ENCODE measurements around the gene EPS8L2. TPM values are rescaled to one million over a fixed set of nuclear protein-coding genes. Genes with fewer than 3 reads are reported as not detected.

Gene EPS8L2
- total and polyA plus RNA-seq, 4 donors, result 4.5 to 15.1 (median 10.0) TPM

DNA sequence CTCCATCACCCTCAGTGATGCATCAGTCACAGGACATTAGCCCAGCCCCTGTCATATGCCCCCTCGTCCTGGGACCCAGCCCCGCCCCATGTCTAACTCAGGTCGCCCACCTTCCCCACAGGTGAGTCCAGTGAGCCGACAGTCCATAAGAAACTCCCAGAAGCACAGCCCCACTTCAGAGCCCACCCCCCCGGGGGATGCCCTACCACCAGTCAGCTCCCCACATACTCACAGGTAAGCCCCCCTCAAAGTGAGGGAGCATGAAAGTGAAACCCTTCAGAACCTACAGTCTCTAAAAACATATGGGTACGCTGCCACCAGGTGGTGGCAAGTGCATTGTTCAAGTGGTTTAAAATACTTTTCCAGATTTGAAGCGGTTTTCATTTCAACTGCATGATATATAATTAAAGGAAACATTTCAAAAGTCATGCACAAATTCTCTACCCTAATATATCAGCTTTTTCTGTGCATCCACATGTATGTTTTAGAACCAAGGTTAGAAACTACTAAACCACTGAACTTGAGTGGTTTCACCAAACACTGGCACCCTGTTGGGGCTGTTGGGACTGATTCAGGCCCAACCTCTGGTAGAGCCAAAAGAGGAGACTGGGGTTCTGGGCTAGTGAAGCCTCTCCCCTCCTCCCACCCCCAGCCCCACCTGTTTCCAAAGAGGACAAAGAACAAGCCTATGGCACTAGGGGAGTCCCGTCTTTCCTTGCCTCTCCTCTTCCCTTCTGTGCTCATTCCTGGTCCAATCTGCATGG lies 17.3 kb downstream of the EPS8L2 start:
- Histone ChIP-seq H3K4me3 (ENCODE audit: low read depth, low read length) (no peak overlapping the region), H3K27me3 (ENCODE audit: control insufficient read depth, insufficient read depth, low read length) (peaks cover 82% of the 10 kb centered on the region), H3K27ac (ENCODE audit: low read depth, low read length) (no peak overlapping the region), H3K9me3 (ENCODE audit: control insufficient read depth, insufficient read depth, low read length) (no peaks in the 10 kb centered on the region), H3K4me1 (ENCODE audit: control insufficient read depth, insufficient read depth, low read length) (peaks cover 40% of the 10 kb centered on the region), H3K36me3 (ENCODE audit: control insufficient read depth, insufficient read depth, low read length) (no peaks in the 10 kb centered on the region)
- peak in 2 of 6 donors; percentile 66 for DNase-seq (ENCODE audit: low read depth in 4 of 6, low spot score in 6 of 6)
- 74% methylated on average over 4 of the region's 8 CpGs for WGBS (ENCODE audit: insufficient coverage)

DNA sequence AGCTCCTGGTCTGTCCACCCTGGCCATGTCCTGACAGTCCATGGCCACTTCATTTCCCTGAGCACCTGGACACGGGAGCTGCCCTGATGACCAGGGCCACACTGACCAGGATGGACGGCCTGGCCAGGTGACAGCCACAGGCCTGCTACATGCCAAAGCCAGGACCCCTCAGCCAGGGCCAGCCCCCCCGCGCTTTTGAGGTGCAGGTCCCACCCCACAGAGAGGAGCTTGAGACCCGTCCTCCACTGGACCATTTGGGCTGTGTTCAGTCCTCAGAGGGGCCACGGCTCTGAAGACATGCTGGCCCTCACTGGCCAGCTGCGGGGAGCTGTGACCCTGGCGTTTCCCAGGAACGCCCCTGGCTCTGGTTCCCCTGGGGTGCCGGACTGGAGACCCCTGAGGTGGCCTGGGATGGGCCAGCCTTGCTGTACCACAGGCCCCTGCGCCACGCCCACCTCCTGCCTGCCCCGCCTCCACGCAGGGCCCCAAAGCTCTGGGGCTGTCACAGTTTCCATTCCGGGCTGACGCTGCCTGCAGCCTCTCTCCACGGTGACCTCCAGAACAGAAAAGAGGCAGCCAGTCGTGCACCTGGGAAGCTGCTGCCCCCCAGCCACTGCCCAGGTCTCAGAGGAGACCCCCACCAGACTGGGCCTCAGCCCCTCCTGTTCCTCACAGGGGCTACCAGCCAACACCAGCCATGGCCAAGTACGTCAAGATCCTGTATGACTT lies 18.2 kb downstream of the EPS8L2 start:
- WGBS (ENCODE audit: insufficient coverage), result 51% methylated on average over 19 of the region's 19 CpGs
- Histone ChIP-seq H3K27me3 (ENCODE audit: control insufficient read depth, insufficient read depth, low read length) (peaks cover 82% of the 10 kb centered on the region), H3K4me1 (ENCODE audit: control insufficient read depth, insufficient read depth, low read length) (peaks cover 50% of the 10 kb centered on the region), H3K4me3 (ENCODE audit: low read depth, low read length) (no peak overlapping the region), H3K36me3 (ENCODE audit: control insufficient read depth, insufficient read depth, low read length) (no peaks in the 10 kb centered on the region), H3K9me3 (ENCODE audit: control insufficient read depth, insufficient read depth, low read length) (no peaks in the 10 kb centered on the region), H3K27ac (ENCODE audit: low read depth, low read length) (no peak overlapping the region)
- DNase-seq (ENCODE audit: low read depth in 4 of 6, low spot score in 6 of 6), result no peak

DNA sequence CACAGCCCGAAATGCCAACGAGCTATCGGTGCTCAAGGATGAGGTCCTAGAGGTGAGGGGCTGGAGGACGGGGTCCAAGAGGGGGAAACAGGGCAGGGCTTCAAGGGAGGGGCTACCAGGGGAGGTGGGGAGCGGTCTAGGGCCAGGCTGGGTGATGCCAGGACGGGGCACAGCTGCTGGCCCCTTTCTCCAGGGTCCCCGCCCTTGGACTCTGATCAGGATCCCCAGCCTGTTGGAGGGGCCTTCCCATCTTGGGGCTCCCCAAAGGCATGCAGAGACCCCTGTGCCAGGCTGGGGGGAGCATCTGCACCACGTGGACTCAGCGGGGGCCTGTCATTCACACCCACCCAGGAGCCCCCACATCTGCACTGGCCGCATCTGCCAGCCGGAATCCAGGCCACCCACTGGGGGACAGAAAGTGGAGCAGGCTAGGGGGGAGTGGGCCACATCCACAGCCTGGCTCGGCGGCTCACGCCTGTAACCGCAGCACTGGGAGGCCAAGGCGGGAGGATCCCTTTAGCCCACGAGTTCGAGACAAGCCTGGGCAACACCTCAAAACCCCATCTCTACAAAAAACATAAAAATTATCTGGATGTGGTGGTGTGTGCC lies 18.9 kb downstream of the EPS8L2 start:
- Histone ChIP-seq H3K27me3 (ENCODE audit: control insufficient read depth, insufficient read depth, low read length) (peaks cover 75% of the 10 kb centered on the region), H3K4me1 (ENCODE audit: control insufficient read depth, insufficient read depth, low read length) (peaks cover 56% of the 10 kb centered on the region), H3K36me3 (ENCODE audit: control insufficient read depth, insufficient read depth, low read length) (no peaks in the 10 kb centered on the region), H3K4me3 (ENCODE audit: low read depth, low read length) (no peak overlapping the region), H3K9me3 (ENCODE audit: control insufficient read depth, insufficient read depth, low read length) (no peaks in the 10 kb centered on the region), H3K27ac (ENCODE audit: low read depth, low read length) (no peak overlapping the region)
- no peak for DNase-seq (ENCODE audit: low read depth in 4 of 6, low spot score in 6 of 6)
- 53% methylated on average over 10 of the region's 18 CpGs for WGBS (ENCODE audit: insufficient coverage)

DNA sequence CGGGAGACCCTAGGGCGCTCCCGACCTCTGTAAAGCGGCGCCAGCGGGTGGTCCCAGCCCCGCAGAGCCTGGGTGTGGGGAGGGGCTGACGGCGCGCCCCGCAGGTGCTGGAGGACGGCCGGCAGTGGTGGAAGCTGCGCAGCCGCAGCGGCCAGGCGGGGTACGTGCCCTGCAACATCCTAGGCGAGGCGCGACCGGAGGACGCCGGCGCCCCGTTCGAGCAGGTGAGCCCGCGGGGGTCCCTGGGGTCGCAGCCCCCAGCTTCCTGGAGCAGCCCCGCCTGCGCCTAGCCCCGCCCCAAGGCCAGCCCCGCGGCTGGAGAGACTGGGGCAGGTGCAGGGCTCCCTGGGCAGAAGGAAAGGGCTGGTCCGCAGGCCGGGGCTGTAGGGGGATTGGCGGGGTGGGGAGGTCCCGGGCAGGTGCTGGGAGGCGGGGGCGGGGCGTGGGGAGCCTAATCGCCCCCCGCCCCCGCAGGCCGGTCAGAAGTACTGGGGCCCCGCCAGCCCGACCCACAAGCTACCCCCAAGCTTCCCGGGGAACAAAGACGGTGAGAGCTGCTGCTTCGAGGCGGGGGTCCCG lies 19.7 kb downstream of the EPS8L2 start:
- no peak overlapping the region for H3K27ac ChIP-seq (ENCODE audit: low read depth, low read length)
- peak in 1 of 6 donors; percentile 39 for DNase-seq (ENCODE audit: low read depth in 4 of 6, low spot score in 6 of 6)
- no peaks in the 10 kb centered on the region for H3K36me3 ChIP-seq (ENCODE audit: control insufficient read depth, insufficient read depth, low read length)
- peaks cover 68% of the 10 kb centered on the region for H3K27me3 ChIP-seq (ENCODE audit: control insufficient read depth, insufficient read depth, low read length)
- H3K4me3 ChIP-seq (ENCODE audit: low read depth, low read length), result no peak overlapping the region
- H3K4me1 ChIP-seq (ENCODE audit: control insufficient read depth, insufficient read depth, low read length), result peaks cover 58% of the 10 kb centered on the region
- no peaks in the 10 kb centered on the region for H3K9me3 ChIP-seq (ENCODE audit: control insufficient read depth, insufficient read depth, low read length)
- 2% methylated on average over 30 of the region's 53 CpGs for WGBS (ENCODE audit: insufficient coverage)

DNA sequence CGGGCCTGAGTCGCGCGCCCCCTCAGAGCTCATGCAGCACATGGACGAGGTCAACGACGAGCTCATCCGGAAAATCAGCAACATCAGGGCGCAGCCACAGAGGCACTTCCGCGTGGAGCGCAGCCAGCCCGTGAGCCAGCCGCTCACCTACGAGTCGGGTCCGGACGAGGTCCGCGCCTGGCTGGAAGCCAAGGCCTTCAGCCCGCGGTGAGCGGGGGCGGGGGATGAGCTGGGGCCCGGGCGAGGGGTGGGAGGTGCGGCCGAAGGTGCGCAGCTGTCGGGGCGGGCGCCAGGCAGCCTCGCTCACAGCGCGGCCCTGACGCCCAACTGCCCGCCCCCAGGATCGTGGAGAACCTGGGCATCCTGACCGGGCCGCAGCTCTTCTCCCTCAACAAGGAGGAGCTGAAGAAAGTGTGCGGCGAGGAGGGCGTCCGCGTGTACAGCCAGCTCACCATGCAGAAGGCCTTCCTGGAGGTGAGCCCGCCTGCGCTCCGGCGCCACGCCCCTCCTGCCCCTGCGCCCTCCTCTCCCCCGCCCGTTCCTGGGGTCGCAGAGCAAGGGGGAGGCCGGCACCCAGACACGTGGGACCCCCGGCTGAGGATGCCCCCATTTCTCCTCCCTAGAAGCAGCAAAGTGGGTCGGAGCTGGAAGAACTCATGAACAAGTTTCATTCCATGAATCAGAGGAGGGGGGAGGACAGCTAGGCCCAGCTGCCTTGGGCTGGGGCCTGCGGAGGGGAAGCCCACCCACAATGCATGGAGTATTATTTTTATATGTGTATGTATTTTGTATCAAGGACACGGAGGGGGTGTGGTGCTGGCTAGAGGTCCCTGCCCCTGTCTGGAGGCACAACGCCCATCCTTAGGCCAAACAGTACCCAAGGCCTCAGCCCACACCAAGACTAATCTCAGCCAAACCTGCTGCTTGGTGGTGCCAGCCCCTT lies 20.5 kb downstream of the EPS8L2 start:
- Histone ChIP-seq H3K36me3 (ENCODE audit: control insufficient read depth, insufficient read depth, low read length) (no peaks in the 10 kb centered on the region), H3K4me3 (ENCODE audit: low read depth, low read length) (no peak overlapping the region), H3K9me3 (ENCODE audit: control insufficient read depth, insufficient read depth, low read length) (no peaks in the 10 kb centered on the region), H3K4me1 (ENCODE audit: control insufficient read depth, insufficient read depth, low read length) (peaks cover 50% of the 10 kb centered on the region), H3K27ac (ENCODE audit: low read depth, low read length) (no peak overlapping the region), H3K27me3 (ENCODE audit: control insufficient read depth, insufficient read depth, low read length) (peaks cover 60% of the 10 kb centered on the region)
- WGBS (ENCODE audit: insufficient coverage), result 6% methylated on average over 53 of the region's 61 CpGs
- DNase-seq (ENCODE audit: low read depth in 4 of 6, low spot score in 6 of 6), result peak in 1 of 6 donors; percentile 38

DNA sequence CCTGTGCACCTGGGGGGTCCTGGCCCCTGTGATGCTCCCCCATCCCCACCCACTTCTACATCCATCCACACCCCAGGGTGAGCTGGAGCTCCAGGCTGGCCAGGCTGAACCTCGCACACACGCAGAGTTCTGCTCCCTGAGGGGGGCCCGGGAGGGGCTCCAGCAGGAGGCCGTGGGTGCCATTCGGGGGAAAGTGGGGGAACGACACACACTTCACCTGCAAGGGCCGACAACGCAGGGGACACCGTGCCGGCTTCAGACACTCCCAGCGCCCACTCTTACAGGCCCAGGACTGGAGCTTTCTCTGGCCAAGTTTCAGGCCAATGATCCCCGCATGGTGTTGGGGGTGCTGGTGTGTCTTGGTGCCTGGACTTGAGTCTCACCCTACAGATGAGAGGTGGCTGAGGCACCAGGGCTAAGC lies 21.3 kb downstream of the EPS8L2 start:
- DNase-seq (ENCODE audit: low read depth in 4 of 6, low spot score in 6 of 6), result no peak
- H3K9me3 ChIP-seq (ENCODE audit: control insufficient read depth, insufficient read depth, low read length), result no peaks in the 10 kb centered on the region
- H3K4me3 ChIP-seq (ENCODE audit: low read depth, low read length), result no peak overlapping the region
- peaks cover 53% of the 10 kb centered on the region for H3K27me3 ChIP-seq (ENCODE audit: control insufficient read depth, insufficient read depth, low read length)
- no peak overlapping the region for H3K27ac ChIP-seq (ENCODE audit: low read depth, low read length)
- 87% methylated on average over 12 of the region's 12 CpGs for WGBS (ENCODE audit: insufficient coverage)
- H3K4me1 ChIP-seq (ENCODE audit: control insufficient read depth, insufficient read depth, low read length), result peaks cover 43% of the 10 kb centered on the region
- no peaks in the 10 kb centered on the region for H3K36me3 ChIP-seq (ENCODE audit: control insufficient read depth, insufficient read depth, low read length)

DNA sequence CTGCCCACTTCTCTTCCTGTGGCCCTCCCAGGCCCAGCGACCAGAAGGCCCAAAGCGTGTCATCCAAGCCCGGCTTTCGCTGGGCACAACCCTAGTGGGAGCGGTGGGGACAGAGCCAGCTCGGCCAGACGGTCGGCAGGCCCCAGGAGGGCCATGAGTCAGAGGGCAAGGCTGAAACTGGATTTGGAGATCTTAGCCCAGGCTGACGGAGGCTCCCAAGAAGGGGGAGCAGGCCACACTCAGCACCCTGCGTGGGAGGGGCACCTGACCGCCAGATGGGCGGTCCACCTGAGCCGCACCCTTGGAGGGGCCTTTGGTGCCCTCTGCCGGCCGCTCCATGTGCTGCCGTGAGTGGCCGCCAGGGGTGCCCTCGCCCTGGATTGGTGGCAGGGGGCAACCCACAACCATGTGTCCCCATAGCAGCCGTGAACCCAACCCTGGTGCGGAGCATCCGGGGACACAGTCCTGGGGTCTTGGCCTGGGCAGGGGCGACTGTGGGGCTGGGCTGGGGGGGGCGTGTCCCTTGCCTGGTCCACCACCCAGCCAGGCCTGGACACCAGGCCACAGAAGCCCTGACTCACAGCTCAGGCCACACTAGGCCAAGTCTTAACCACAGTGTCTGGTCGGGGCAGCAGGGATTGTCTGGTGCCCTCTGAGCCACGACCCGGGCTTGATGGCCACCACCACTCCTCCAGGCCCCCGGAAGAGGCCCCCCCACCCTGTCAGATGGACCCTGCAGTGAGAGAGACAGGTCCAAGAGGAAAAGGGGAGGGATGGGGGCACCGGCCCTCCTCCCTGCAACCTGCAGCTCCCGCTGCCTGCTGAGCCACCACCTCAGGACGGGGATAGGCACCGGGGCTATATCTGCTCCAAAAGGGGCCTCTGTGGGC lies 22.1 kb downstream of the EPS8L2 start:
- peak in 2 of 6 donors; percentile 55 to 68 for DNase-seq (ENCODE audit: low read depth in 4 of 6, low spot score in 6 of 6)
- WGBS (ENCODE audit: insufficient coverage), result 38% methylated on average over 25 of the region's 31 CpGs
- peak overlapping the region; percentile 91 for H3K27ac ChIP-seq (ENCODE audit: low read depth, low read length)
- H3K4me3 ChIP-seq (ENCODE audit: low read depth, low read length), result no peak overlapping the region
- H3K36me3 ChIP-seq (ENCODE audit: control insufficient read depth, insufficient read depth, low read length), result no peaks in the 10 kb centered on the region
- H3K9me3 ChIP-seq (ENCODE audit: control insufficient read depth, insufficient read depth, low read length), result no peaks in the 10 kb centered on the region
- peaks cover 46% of the 10 kb centered on the region for H3K27me3 ChIP-seq (ENCODE audit: control insufficient read depth, insufficient read depth, low read length)
- peaks cover 43% of the 10 kb centered on the region for H3K4me1 ChIP-seq (ENCODE audit: control insufficient read depth, insufficient read depth, low read length)

DNA sequence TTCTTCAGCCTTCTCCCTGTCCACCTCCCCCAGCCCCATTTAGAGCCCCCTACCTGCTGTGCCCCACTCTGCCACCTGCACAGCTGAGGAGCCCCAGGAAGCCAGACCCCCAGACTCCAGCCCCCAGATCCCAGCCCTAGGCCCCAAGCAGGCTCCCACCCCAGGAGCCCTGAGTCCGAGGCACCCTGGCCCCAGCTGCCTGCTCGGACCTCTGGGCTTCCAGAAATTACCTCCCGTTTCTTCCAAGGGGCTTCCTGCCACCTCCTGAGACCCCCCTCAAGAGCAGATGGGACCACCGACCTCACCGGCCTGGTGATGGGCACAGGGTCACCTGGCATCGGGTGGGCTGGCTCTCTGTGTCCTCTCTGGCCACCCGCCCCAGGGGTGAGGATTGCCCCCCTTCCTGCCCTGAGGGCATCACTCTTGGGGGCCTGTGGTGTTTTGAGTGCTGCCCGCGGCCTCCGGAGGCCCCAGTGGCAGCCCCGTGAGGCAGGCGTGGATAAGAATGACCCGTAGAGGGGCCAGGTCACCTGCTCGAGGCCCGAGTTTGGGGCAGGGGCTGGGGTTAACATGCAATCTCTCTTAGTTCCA lies 23.0 kb downstream of the EPS8L2 start:
- Histone ChIP-seq H3K4me3 (ENCODE audit: low read depth, low read length) (no peak overlapping the region), H3K27me3 (ENCODE audit: control insufficient read depth, insufficient read depth, low read length) (peaks cover 37% of the 10 kb centered on the region), H3K27ac (ENCODE audit: low read depth, low read length) (peak overlapping the region; percentile 91), H3K9me3 (ENCODE audit: control insufficient read depth, insufficient read depth, low read length) (no peaks in the 10 kb centered on the region), H3K4me1 (ENCODE audit: control insufficient read depth, insufficient read depth, low read length) (peaks cover 43% of the 10 kb centered on the region), H3K36me3 (ENCODE audit: control insufficient read depth, insufficient read depth, low read length) (no peaks in the 10 kb centered on the region)
- no peak for DNase-seq (ENCODE audit: low read depth in 4 of 6, low spot score in 6 of 6)
- WGBS (ENCODE audit: insufficient coverage), result 75% methylated on average over 15 of the region's 15 CpGs

All from spinal cord (tissue), 10 donors.